MM.1S (cell line): ENCODE results near the gene TRDN.
"Not testable (repeated sequence)": the region's sequence is repeated elsewhere in the genome, so short reads cannot be mapped to it uniquely, and the experiment has no call there.

Source experiments
- CTCF ChIP-seq: fragments of 300-600 bp; sonication (generic); IDR thresholded peaks from 2 replicates; pipeline ENCODE4 v1.5.1; 2016; ENCODE audit warnings: antibody characterized with exemption, low read length, mixed read lengths
- EZH2 ChIP-seq: fragments of 300-600 bp; sonication (generic); optimal IDR thresholded peaks from 2 replicates; pipeline ENCODE3; 2017; ENCODE audit warnings: low read depth, mild to moderate bottlenecking, antibody characterized with exemption, low read length, mixed read lengths

DNA sequence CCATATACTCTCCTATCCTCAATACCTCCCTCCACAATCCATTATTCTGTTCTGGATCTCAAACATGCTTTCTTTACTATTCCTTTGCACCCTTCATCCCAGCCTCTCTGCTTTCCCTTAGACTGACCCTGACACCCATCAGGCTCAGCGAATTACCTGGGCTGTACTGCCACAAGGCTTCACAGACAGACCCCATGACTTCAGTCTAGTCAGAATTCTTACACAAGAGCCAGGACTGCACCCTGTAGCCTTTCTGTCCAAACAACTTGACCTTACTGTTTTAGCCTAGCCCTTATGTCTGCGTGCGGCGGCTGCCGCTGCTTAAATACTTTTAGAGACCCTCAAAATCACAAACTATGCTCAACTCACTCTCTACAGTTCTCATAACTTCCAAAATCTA, 76.9 kb downstream of the TRDN start:
- TF ChIP-seq CTCF, EZH2: not testable (repeated sequence)
